ENCODE results near the gene ATP6V1B1. TPM values are rescaled to one million over a fixed set of nuclear protein-coding genes. Genes with fewer than 3 reads are reported as not detected.

ATP6V1B1 gene
- total RNA-seq, 4 donors from 2014 or later, result 1.3 to 5.8 TPM; not detected in 2

DNA sequence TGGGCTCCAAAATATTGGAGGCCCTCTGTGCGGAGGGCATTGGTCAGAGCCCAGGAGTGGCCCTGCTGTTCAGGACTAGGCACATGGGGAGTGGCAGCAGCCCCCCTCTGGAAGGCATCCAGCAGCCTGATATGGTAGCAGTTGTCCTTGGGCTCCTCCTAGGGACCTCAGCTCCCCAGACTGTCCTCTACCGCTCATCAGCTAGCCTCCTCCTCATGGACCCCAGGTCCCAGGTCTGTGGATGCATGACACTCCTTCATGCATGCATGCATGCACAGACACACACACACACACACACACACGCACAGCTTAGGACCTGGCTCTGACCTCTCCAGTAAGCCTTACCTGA, 15.4 kb upstream of the ATP6V1B1 start:
- H3K9me3 ChIP-seq, result no peaks in the 10 kb centered on the region
- H3K4me1 ChIP-seq, result no peaks in the 10 kb centered on the region
- no peak overlapping the region for H3K27ac ChIP-seq
- no peak overlapping the region for H3K4me3 ChIP-seq
- H3K36me3 ChIP-seq, result no peaks in the 10 kb centered on the region
- DNase-seq, result peak in 1 of 3 donors; percentile 13
- no peaks in the 10 kb centered on the region for H3K27me3 ChIP-seq
- TF ChIP-seq POLR2A (IDR thresholded peaks at IDR 0.05), result no peak
- TF ChIP-seq, protein P1, sequence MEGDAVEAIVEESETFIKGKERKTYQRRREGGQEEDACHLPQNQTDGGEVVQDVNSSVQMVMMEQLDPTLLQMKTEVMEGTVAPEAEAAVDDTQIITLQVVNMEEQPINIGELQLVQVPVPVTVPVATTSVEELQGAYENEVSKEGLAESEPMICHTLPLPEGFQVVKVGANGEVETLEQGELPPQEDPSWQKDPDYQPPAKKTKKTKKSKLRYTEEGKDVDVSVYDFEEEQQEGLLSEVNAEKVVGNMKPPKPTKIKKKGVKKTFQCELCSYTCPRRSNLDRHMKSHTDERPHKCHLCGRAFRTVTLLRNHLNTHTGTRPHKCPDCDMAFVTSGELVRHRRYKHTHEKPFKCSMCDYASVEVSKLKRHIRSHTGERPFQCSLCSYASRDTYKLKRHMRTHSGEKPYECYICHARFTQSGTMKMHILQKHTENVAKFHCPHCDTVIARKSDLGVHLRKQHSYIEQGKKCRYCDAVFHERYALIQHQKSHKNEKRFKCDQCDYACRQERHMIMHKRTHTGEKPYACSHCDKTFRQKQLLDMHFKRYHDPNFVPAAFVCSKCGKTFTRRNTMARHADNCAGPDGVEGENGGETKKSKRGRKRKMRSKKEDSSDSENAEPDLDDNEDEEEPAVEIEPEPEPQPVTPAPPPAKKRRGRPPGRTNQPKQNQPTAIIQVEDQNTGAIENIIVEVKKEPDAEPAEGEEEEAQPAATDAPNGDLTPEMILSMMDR (IDR thresholded peaks at IDR 0.05), result no peak

DNA sequence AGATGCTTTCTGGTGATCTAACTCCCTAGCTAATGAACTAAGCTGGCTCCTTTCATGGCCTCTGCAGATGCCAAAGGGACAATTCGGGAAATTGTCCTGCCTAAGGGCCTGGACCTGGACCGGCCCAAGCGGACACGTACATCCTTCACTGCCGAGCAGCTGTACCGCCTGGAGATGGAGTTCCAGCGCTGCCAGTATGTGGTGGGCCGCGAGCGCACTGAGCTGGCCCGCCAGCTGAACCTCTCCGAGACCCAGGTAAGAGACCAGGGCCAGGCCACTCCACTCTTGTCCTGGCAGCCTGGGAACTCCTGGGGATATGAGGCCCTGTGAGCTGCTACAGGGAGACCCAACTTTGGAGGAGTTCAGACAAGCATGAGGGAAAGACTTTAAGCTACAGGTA, 14.7 kb upstream of the ATP6V1B1 start:
- H3K27ac ChIP-seq, result no peak overlapping the region
- no peaks in the 10 kb centered on the region for H3K9me3 ChIP-seq
- H3K36me3 ChIP-seq, result no peaks in the 10 kb centered on the region
- peak in 1 of 3 donors; percentile 23 for DNase-seq
- no peak overlapping the region for H3K4me3 ChIP-seq
- H3K27me3 ChIP-seq, result no peaks in the 10 kb centered on the region
- H3K4me1 ChIP-seq, result no peaks in the 10 kb centered on the region
- TF ChIP-seq POLR2A (IDR thresholded peaks at IDR 0.05), result no peak
- TF ChIP-seq, protein P1 (IDR thresholded peaks at IDR 0.05), result no peak

DNA sequence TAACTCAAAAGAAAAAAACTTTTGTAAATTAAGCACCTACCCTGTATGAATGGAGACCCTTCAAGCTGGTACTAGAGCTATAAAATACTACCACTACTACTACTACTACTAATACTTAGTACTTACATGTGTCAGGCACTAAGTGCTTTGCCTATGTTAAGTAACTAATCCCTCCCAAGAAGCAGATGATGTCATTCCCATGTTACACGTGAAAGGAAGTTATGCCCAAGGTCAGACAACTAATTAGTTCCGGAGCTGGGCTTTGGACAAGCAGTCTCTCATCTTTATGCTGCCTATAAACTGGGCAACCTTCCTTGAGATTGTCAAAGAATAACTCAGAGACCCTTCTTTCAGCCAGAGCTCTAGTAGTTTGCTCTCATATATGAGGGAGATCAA, 13.9 kb upstream of the ATP6V1B1 start:
- Histone ChIP-seq H3K9me3 (no peaks in the 10 kb centered on the region), H3K27ac (no peak overlapping the region), H3K27me3 (no peaks in the 10 kb centered on the region), H3K4me3 (no peak overlapping the region), H3K36me3 (no peaks in the 10 kb centered on the region), H3K4me1 (no peaks in the 10 kb centered on the region)
- no peak for DNase-seq
- TF ChIP-seq, protein P1 (IDR thresholded peaks at IDR 0.05), result no peak
- no peak for TF ChIP-seq POLR2A (IDR thresholded peaks at IDR 0.05)

DNA sequence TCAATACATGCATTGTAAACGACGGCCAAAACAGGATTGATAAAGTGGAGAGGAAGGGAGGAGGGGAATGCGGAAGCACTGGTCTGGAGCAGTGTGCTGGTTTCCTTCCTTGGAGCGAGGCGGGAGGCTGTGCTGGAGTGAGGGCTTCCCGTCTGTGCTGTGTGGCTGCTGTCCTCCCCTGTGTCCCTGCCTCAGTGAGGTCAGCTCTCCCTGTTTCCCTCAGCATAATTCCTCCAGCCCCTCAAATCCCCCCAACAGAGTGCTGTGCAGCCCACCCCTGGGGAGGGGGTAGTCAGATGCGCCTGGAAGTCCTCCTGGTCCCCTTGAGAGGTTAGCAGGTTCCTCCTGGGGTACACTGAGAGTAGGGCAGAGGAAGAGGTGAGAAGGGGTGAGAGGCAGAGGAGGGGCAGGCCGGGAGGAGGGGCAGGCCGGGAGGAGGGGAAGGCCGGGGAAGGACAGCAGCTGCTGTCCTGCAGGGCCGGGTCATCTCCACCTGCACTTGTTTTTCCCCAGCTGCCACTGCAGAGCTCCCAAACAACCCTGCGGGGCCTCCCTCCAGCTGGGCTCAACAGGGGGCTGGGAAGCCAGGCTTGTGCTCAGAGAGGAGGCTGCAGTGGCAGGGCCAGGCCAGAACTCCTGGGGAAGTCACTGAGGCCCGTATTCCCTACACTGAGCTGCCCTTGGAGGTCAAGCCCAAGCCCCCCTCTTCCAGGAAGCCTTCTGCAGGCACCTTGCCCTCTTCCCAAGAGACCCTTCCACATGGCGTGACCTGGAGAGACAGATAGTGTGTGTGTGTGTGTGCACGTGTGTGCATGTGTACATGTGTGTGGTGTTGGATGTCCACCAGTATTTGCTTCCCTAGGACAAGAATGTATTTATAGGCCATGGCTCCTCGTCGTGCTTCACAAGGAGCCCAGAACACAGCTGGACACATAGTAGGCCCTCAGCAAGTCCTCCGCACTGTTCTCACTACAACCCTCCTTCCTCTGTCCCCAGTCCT, 13.2 kb upstream of the ATP6V1B1 start:
- no peak overlapping the region for H3K27ac ChIP-seq
- H3K27me3 ChIP-seq, result no peaks in the 10 kb centered on the region
- DNase-seq, result peak in 1 of 3 donors; percentile 32
- TF ChIP-seq POLR2A (IDR thresholded peaks at IDR 0.05), result no peak
- TF ChIP-seq, protein P1 (IDR thresholded peaks at IDR 0.05), result no peak
- no peaks in the 10 kb centered on the region for H3K9me3 ChIP-seq
- H3K36me3 ChIP-seq, result no peaks in the 10 kb centered on the region
- no peak overlapping the region for H3K4me3 ChIP-seq
- H3K4me1 ChIP-seq, result no peaks in the 10 kb centered on the region

DNA sequence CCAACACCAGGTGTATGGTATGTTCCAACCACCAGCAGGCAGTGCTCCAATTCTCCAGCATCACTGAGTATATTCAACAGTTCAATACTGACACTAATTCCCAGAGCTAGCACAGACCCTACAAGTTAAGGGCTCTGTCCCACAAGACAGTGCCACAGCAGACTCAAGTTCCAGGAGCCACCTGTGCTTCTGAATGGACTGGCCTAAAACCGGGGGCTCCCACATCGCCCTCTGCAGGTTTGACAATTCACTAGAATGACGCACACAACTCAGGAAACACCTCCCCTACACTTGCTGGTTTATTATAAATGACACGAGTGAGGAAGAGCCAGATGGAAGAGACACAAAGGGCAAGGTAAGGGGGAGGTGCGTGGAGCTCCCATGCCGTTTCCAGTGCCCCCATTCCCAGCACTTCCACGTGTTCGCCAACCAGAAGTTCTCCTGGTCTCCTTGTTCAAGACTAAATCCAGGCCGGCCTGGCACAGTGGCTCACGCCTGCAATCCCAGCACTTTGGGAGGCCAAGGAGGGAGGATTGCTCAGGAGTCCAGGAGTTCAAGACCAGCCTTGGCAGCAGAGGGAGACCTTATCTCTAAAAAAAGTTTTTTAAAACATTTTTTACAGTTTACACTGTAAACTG, 12.2 kb upstream of the ATP6V1B1 start:
- no peaks in the 10 kb centered on the region for H3K9me3 ChIP-seq
- peak in 1 of 3 donors; percentile 26 for DNase-seq

More for the DNA sequence above, 12.2 kb upstream of the ATP6V1B1 start:
- Histone ChIP-seq H3K4me3 (no peak overlapping the region), H3K36me3 (no peaks in the 10 kb centered on the region), H3K27ac (no peak overlapping the region), H3K27me3 (no peaks in the 10 kb centered on the region), H3K4me1 (no peaks in the 10 kb centered on the region)
- TF ChIP-seq POLR2A (IDR thresholded peaks at IDR 0.05), result no peak
- TF ChIP-seq, protein P1 (IDR thresholded peaks at IDR 0.05), result no peak
